ENCODE measurements around the gene ATP2B1.

ATP2B1 gene

DNA sequence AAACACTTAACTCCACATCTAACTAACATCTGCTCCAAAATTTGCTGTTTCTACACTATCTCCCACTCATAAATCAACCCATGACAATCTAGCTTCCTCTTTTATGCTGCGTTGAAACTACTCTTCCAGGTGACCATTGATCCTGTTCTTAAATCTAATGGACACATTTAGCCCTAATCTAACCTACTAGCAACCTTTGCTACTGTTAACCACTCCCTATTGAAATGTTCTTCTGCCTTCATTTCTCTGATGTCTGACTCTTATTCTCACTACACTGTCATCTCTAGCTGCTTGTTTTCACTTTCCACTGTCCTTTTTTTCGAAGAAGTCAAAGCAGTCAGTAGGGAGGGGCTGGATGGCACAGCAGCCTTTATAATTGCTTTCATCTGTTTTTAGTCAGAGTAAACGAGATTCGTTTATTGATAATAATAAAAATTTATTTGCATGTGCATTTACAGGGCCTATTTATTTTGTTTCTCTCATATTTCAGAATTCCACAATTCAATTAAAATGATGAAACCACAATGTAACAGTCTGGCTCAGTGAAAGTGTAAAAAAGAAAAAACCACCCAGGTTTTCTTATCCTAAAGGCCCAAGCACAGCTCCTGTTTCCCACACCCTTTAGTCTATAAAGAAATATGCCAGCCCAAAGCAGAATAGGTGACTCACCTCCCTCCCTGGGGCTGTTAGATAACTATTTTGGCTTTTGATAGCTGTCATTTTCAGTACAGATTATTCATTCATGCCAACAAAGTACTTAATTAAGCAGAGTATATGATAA lies 44.9 kb downstream of the ATP2B1 start:
- H3K27me3 ChIP-seq (ENCODE audit: control insufficient read depth, insufficient read depth, low read length), result no peaks in the 10 kb centered on the region
- no peaks in the 10 kb centered on the region for H3K36me3 ChIP-seq (ENCODE audit: control insufficient read depth, insufficient read depth, low read length)
- H3K9me3 ChIP-seq (ENCODE audit: control insufficient read depth, low read length), result no peaks in the 10 kb centered on the region
- H3K4me3 ChIP-seq (ENCODE audit: low read length), result no peak overlapping the region
- H3K4me1 ChIP-seq (ENCODE audit: control insufficient read depth, insufficient read depth, low read length), result peaks cover 16% of the 10 kb centered on the region
- H3K9ac ChIP-seq (ENCODE audit: low read length), result no peak overlapping the region

GRCh38 chr12:89662623-89663022 lies 46.0 kb downstream of the ATP2B1 start:
- Histone ChIP-seq H3K4me1 (ENCODE audit: control insufficient read depth, insufficient read depth, low read length) (peaks cover 16% of the 10 kb centered on the region), H3K9ac (ENCODE audit: low read length) (no peak overlapping the region), H3K27me3 (ENCODE audit: control insufficient read depth, insufficient read depth, low read length) (no peaks in the 10 kb centered on the region), H3K4me3 (ENCODE audit: low read length) (no peak overlapping the region), H3K9me3 (ENCODE audit: control insufficient read depth, low read length) (no peaks in the 10 kb centered on the region), H3K36me3 (ENCODE audit: control insufficient read depth, insufficient read depth, low read length) (no peaks in the 10 kb centered on the region)

DNA sequence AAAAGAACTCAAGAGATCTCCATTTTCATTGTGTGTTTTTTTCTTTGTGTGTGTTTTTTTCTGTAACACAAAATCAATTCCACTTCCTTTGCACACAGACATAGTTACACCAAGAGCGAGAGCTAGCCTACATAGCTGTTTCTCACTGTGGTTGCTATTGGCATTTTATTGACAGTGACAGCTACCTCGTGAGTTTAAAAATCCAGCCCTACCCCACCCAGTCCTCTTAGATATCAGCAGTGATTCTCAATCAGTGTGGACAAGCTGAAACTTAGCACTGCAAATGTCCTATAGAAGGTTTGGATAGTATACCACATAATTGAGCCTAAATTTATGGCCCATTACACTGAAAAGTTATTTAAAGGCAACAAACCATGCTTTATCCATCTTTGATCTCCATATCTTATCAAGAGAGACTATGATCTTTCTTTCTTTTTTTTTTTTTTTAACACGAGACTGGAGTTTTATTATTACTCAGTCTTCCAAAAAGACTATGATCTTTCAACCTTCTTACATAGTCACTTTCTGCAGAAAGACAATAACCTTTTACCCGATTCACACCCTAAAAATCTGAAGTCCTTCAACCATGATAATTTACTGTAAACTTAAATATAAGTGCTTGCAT lies 46.8 kb downstream of the ATP2B1 start:
- Histone ChIP-seq H3K9ac (ENCODE audit: low read length) (no peak overlapping the region), H3K36me3 (ENCODE audit: control insufficient read depth, insufficient read depth, low read length) (no peaks in the 10 kb centered on the region), H3K27me3 (ENCODE audit: control insufficient read depth, insufficient read depth, low read length) (no peaks in the 10 kb centered on the region), H3K4me1 (ENCODE audit: control insufficient read depth, insufficient read depth, low read length) (peaks cover 16% of the 10 kb centered on the region), H3K4me3 (ENCODE audit: low read length) (no peak overlapping the region), H3K9me3 (ENCODE audit: control insufficient read depth, low read length) (no peaks in the 10 kb centered on the region)

DNA sequence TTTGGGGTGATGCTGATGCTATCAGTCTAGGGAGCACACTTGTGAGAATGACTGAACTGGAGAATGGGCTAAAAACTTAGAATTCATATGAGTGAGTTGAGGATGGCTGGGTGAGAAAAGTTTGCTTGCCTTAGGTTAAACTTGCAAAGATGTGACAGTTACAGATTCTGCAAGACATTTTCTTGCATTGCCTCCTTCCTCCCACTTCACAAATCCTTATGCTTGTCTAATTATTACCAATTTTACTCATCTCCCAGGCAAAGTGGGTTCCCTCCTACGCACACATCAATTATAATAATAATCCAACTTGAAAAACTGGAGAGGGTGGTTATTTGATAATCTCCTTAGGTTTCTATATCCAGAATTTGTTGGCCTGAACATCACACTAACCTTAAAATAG lies 50.9 kb downstream of the ATP2B1 start:
- no peak overlapping the region for H3K9ac ChIP-seq (ENCODE audit: low read length)
- H3K4me1 ChIP-seq (ENCODE audit: control insufficient read depth, insufficient read depth, low read length), result peaks cover 2% of the 10 kb centered on the region
- H3K36me3 ChIP-seq (ENCODE audit: control insufficient read depth, insufficient read depth, low read length), result no peaks in the 10 kb centered on the region
- no peaks in the 10 kb centered on the region for H3K27me3 ChIP-seq (ENCODE audit: control insufficient read depth, insufficient read depth, low read length)
- H3K4me3 ChIP-seq (ENCODE audit: low read length), result no peak overlapping the region
- no peaks in the 10 kb centered on the region for H3K9me3 ChIP-seq (ENCODE audit: control insufficient read depth, low read length)

GRCh38 chr12:89657066-89657465 lies 51.6 kb downstream of the ATP2B1 start:
- Histone ChIP-seq H3K9me3 (ENCODE audit: control insufficient read depth, low read length) (no peaks in the 10 kb centered on the region), H3K36me3 (ENCODE audit: control insufficient read depth, insufficient read depth, low read length) (no peaks in the 10 kb centered on the region), H3K4me3 (ENCODE audit: low read length) (no peak overlapping the region), H3K4me1 (ENCODE audit: control insufficient read depth, insufficient read depth, low read length) (no peaks in the 10 kb centered on the region), H3K9ac (ENCODE audit: low read length) (no peak overlapping the region), H3K27me3 (ENCODE audit: control insufficient read depth, insufficient read depth, low read length) (no peaks in the 10 kb centered on the region)

DNA sequence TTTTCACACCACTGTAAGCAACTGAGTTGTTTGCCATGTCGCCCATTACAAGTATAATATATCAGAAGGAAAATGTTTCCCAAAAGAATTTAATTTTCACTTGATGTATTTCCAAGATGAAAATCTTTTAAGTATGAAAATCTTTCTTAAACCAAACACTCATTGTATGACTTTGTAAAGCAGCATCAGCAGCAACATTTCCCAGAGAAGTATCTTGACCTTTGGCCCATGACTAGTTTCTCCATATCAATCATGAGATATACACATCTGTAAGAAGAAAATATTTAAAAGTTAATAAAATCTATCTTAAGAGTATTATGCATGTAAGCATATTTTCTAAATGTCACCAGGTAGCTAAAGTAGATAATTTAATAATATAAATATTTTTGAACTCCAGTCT lies 52.8 kb downstream of the ATP2B1 start:
- H3K27me3 ChIP-seq (ENCODE audit: control insufficient read depth, insufficient read depth, low read length), result no peaks in the 10 kb centered on the region
- no peaks in the 10 kb centered on the region for H3K36me3 ChIP-seq (ENCODE audit: control insufficient read depth, insufficient read depth, low read length)
- no peak overlapping the region for H3K4me3 ChIP-seq (ENCODE audit: low read length)
- H3K9me3 ChIP-seq (ENCODE audit: control insufficient read depth, low read length), result no peaks in the 10 kb centered on the region
- no peaks in the 10 kb centered on the region for H3K4me1 ChIP-seq (ENCODE audit: control insufficient read depth, insufficient read depth, low read length)
- no peak overlapping the region for H3K9ac ChIP-seq (ENCODE audit: low read length)

DNA sequence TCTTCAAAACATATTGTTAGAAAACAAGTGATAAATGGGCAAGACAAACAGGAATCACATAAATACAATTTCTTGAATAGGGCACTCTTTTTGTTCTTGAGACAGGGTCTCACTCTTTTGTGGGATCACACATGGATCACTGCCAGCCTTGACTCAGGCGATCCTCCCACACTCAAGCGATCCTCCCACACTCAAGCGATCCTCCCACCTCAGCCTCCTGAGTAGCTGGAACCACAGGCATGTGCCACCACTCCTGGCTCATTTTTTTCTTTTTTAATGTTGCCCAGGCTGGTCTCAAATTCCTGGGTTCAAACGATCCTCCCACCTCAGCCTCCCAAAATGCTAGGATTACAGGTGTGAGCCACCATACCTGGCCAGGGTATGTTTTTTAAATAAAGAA lies 57.4 kb downstream of the ATP2B1 start:
- Histone ChIP-seq H3K4me3 (ENCODE audit: low read length) (no peak overlapping the region), H3K9ac (ENCODE audit: low read length) (no peak overlapping the region), H3K36me3 (ENCODE audit: control insufficient read depth, insufficient read depth, low read length) (no peaks in the 10 kb centered on the region), H3K9me3 (ENCODE audit: control insufficient read depth, low read length) (no peaks in the 10 kb centered on the region), H3K4me1 (ENCODE audit: control insufficient read depth, insufficient read depth, low read length) (peaks cover 12% of the 10 kb centered on the region), H3K27me3 (ENCODE audit: control insufficient read depth, insufficient read depth, low read length) (no peaks in the 10 kb centered on the region)

GRCh38 chr12:89650239-89650638 lies 58.4 kb downstream of the ATP2B1 start:
- H3K27me3 ChIP-seq (ENCODE audit: control insufficient read depth, insufficient read depth, low read length), result no peaks in the 10 kb centered on the region
- no peak overlapping the region for H3K4me3 ChIP-seq (ENCODE audit: low read length)
- no peaks in the 10 kb centered on the region for H3K9me3 ChIP-seq (ENCODE audit: control insufficient read depth, low read length)
- no peaks in the 10 kb centered on the region for H3K36me3 ChIP-seq (ENCODE audit: control insufficient read depth, insufficient read depth, low read length)
- H3K4me1 ChIP-seq (ENCODE audit: control insufficient read depth, insufficient read depth, low read length), result peaks cover 15% of the 10 kb centered on the region
- H3K9ac ChIP-seq (ENCODE audit: low read length), result no peak overlapping the region

DNA sequence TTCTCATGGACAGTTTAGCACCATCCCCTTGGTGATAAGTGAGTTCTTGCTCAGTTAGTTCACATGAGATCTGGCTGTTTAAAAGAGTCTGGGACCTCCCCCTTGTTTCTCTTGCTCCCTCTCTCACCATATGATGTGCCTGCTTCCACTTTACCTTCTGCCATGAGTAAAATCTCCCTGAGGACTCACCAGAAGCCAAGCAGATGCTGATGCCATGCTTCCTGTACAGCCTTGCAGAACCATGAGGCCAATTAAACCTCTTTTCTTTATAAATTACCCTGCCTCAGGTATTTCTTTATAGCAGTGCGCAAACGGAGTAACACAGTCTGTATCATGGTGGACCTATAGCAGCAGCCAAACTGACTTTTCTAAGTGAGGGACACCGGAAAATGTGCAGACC lies 58.8 kb downstream of the ATP2B1 start:
- no peaks in the 10 kb centered on the region for H3K9me3 ChIP-seq (ENCODE audit: control insufficient read depth, low read length)
- no peak overlapping the region for H3K9ac ChIP-seq (ENCODE audit: low read length)
- H3K27me3 ChIP-seq (ENCODE audit: control insufficient read depth, insufficient read depth, low read length), result no peaks in the 10 kb centered on the region
- peaks cover 16% of the 10 kb centered on the region for H3K4me1 ChIP-seq (ENCODE audit: control insufficient read depth, insufficient read depth, low read length)
- H3K36me3 ChIP-seq (ENCODE audit: control insufficient read depth, insufficient read depth, low read length), result no peaks in the 10 kb centered on the region
- H3K4me3 ChIP-seq (ENCODE audit: low read length), result no peak overlapping the region

DNA sequence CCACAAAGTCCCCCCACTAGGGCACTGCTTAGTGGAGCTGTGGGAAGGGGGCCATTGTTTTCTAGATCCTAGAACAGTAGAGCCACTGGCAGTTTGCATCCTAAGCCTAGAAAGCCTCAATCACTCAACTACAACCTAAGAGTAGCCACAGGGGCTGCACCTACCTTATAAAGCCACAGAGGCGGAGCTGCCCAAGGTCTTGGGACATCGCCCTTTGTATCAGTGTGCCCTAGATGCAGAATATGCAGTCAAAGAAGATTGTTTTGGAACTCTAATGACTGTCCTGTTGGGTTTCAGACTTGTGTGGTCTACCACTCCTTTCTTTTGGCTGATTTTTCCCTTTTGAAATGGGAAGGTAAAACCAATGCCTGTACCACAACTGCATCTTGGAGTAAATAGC lies 59.5 kb downstream of the ATP2B1 start:
- no peak overlapping the region for H3K9ac ChIP-seq (ENCODE audit: low read length)

DNA sequence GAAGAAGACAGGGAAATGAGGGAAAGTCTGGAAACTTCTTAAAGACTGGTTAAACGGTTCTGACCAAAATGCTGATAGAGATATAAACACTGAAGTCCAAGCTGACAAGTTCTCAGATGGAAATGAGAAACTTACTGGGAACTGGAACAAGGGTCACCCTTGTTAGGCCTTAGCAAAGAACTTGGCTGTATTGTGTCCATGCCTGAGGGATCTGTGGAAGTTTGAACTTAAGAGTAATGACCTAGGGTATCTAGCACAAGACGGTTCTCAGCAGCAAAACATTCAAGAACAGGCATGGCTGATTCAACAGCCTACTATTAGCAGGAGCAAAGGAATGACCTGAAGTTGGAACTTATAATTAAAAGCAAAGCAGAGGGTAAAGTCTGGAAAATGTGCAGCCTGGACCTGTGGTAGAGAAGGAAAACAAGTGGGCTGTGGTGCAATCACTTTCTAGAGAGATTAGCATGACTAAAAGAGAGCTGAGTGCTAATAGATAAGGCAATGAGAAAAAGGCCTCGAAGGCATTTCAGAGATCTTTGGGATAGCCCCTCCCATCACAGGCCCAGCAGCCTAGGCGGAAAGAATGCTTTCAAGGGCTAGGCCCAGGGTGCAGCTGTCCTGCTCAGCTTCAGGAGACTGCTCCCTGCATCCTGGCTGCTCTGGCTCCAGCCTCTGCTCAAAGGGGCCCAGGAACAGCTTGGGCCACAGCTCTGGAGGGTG lies 60.3 kb downstream of the ATP2B1 start:
- H3K9ac ChIP-seq (ENCODE audit: low read length), result no peak overlapping the region
- no peaks in the 10 kb centered on the region for H3K36me3 ChIP-seq (ENCODE audit: control insufficient read depth, insufficient read depth, low read length)
- peaks cover 19% of the 10 kb centered on the region for H3K4me1 ChIP-seq (ENCODE audit: control insufficient read depth, insufficient read depth, low read length)
- H3K9me3 ChIP-seq (ENCODE audit: control insufficient read depth, low read length), result no peaks in the 10 kb centered on the region
- H3K4me3 ChIP-seq (ENCODE audit: low read length), result no peak overlapping the region
- no peaks in the 10 kb centered on the region for H3K27me3 ChIP-seq (ENCODE audit: control insufficient read depth, insufficient read depth, low read length)

More for the DNA sequence above, 59.5 kb downstream of the ATP2B1 start:
- Histone ChIP-seq H3K4me3 (ENCODE audit: low read length) (no peak overlapping the region), H3K9me3 (ENCODE audit: control insufficient read depth, low read length) (no peaks in the 10 kb centered on the region), H3K4me1 (ENCODE audit: control insufficient read depth, insufficient read depth, low read length) (peaks cover 19% of the 10 kb centered on the region), H3K36me3 (ENCODE audit: control insufficient read depth, insufficient read depth, low read length) (no peaks in the 10 kb centered on the region), H3K27me3 (ENCODE audit: control insufficient read depth, insufficient read depth, low read length) (no peaks in the 10 kb centered on the region)

DNA sequence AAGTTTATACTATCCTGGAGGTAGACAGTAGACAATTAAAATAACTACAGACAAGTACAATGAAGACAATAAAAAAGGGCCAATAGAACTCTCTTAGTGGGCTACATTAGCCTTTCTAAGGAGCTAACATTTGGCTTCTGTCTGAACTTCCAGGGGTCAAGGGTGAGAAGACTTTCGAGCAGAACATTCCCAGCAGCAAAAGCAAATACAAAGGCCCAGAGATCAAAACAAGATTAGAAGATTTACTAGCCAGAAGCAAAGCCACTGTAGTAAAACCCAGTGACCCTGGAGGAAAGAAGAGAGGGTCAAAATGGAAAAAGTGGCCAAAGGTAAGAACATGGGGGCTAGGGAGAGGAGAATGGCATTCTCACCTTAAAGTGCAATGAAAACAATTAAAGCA lies 63.2 kb downstream of the ATP2B1 start:
- no peaks in the 10 kb centered on the region for H3K36me3 ChIP-seq (ENCODE audit: control insufficient read depth, insufficient read depth, low read length)
- H3K4me3 ChIP-seq (ENCODE audit: low read length), result no peak overlapping the region
- H3K9me3 ChIP-seq (ENCODE audit: control insufficient read depth, low read length), result no peaks in the 10 kb centered on the region
- no peaks in the 10 kb centered on the region for H3K27me3 ChIP-seq (ENCODE audit: control insufficient read depth, insufficient read depth, low read length)
- H3K9ac ChIP-seq (ENCODE audit: low read length), result no peak overlapping the region
- H3K4me1 ChIP-seq (ENCODE audit: control insufficient read depth, insufficient read depth, low read length), result peaks cover 19% of the 10 kb centered on the region

Measured in mucosa of stomach (tissue), 1 donor.